Upper lobe of right lung (tissue), 1 donor: ENCODE data around the gene NSD2. TPM values are rescaled to one million over a fixed set of nuclear protein-coding genes. Genes with fewer than 3 reads are reported as not detected.

Source experiments
- ATAC-seq: fragments of 200-7000 bp; cut with Tn5 transposase; one replicate; pipeline ENCODE4 v1.9.1; 2020; ENCODE audit warnings: mild to moderate bottlenecking, moderate library complexity
- DNase-seq: peaks from one replicate; pipeline ENCODE4 v3.0.0-alpha.2; 2020
- H3K27ac ChIP-seq: fragments of 200-600 bp; one replicate; pipeline ENCODE4 v1.8.0; 2022
- H3K27me3 ChIP-seq: fragments of 200-600 bp; one replicate; pipeline ENCODE4 v1.8.0; 2022; ENCODE audit warnings: mild to moderate bottlenecking
- H3K36me3 ChIP-seq: fragments of 200-600 bp; one replicate; pipeline ENCODE4 v1.8.0; 2022
- H3K4me1 ChIP-seq: fragments of 200-600 bp; one replicate; pipeline ENCODE4 v1.8.0; 2022
- H3K4me3 ChIP-seq: fragments of 200-600 bp; one replicate; pipeline ENCODE4 v1.8.0; 2022; ENCODE audit warnings: mild to moderate bottlenecking
- H3K9me3 ChIP-seq: fragments of 200-600 bp; one replicate; pipeline ENCODE4 v1.8.0; 2022
- CTCF ChIP-seq: fragments of 200-600 bp; IDR thresholded peaks from one replicate; pipeline ENCODE4 v1.8.0; 2022; ENCODE audit warnings: antibody characterized with exemption
- intact Hi-C: fragments of 100-400 bp; cut with DNase I; formaldehyde crosslinking; loops from one replicate; pipeline ENCODE4 v1.11.0; 2022
- total RNA-seq: library from RNA; stranded (reverse); fragmentation: NEBNext Ultra II Directional; extraction: Animal tissue kit (Norgen Biotek cat#: 25700); gene quantifications from one replicate; pipeline ENCODE4 v1.2.1, GENCODE V29; 2021
- donor health status: DM: no; HTN: yes; CAD: no; lungs with severe emphysema.

Gene NSD2
- total RNA-seq, 1 donor from 2014 or later = 45.2 TPM

GRCh38 chr4:1950369-1950768, 79.2 kb downstream of the NSD2 start:
- ATAC-seq = peak; percentile 19
- no peak overlapping the region for H3K4me3 ChIP-seq
- H3K27me3 ChIP-seq = no peaks in the 10 kb centered on the region
- intact Hi-C loops = no loop called here
- H3K27ac ChIP-seq = no peak overlapping the region
- no peaks in the 10 kb centered on the region for H3K4me1 ChIP-seq
- peaks cover 25% of the 10 kb centered on the region for H3K36me3 ChIP-seq
- no peak for TF ChIP-seq CTCF
- DNase-seq = no peak
- no peaks in the 10 kb centered on the region for H3K9me3 ChIP-seq

GRCh38 chr4:1952058-1952700, 81.0 kb downstream of the NSD2 start:
- Histone ChIP-seq H3K27me3 (no peaks in the 10 kb centered on the region), H3K9me3 (no peaks in the 10 kb centered on the region), H3K4me3 (no peak overlapping the region), H3K36me3 (peaks cover 42% of the 10 kb centered on the region), H3K4me1 (no peaks in the 10 kb centered on the region), H3K27ac (no peak overlapping the region)
- no peak for TF ChIP-seq CTCF
- DNase-seq (no peak), ATAC-seq (no peak)
- intact Hi-C loops = no loop called here

- H3K4me1 ChIP-seq = no peaks in the 10 kb centered on the region
- no peak overlapping the region for H3K4me3 ChIP-seq
- no peaks in the 10 kb centered on the region for H3K9me3 ChIP-seq
- no peaks in the 10 kb centered on the region for H3K27me3 ChIP-seq
- no peak for TF ChIP-seq CTCF
- intact Hi-C loops = no loop called here
- no peak overlapping the region for H3K27ac ChIP-seq
- no peak for ATAC-seq
- peaks cover 43% of the 10 kb centered on the region for H3K36me3 ChIP-seq
- DNase-seq = no peak
These were observed 81.5 kb downstream of the NSD2 start for GRCh38 chr4:1952719-1953118.

- Histone ChIP-seq H3K27ac (no peak overlapping the region), H3K27me3 (no peaks in the 10 kb centered on the region), H3K36me3 (peaks cover 49% of the 10 kb centered on the region), H3K9me3 (no peaks in the 10 kb centered on the region), H3K4me1 (no peaks in the 10 kb centered on the region), H3K4me3 (no peak overlapping the region)
- ATAC-seq (no peak), DNase-seq (no peak)
- TF ChIP-seq CTCF = no peak
- intact Hi-C loops = no loop called here
These were observed 82.1 kb downstream of the NSD2 start for GRCh38 chr4:1953335-1953734.

- Histone ChIP-seq H3K4me3 (no peak overlapping the region), H3K9me3 (no peaks in the 10 kb centered on the region), H3K27ac (no peak overlapping the region), H3K36me3 (peaks cover 75% of the 10 kb centered on the region), H3K27me3 (no peaks in the 10 kb centered on the region), H3K4me1 (no peaks in the 10 kb centered on the region)
- intact Hi-C loops = no loop called here
- ATAC-seq (no peak), DNase-seq (no peak)
- TF ChIP-seq CTCF = no peak
These were observed 85.4 kb downstream of the NSD2 start for GRCh38 chr4:1956631-1957030.
